Middle frontal gyrus (tissue), 1 donor: ENCODE measurements around the gene MACROD2.

ENCODE experiments used
- DNase-seq: peaks from one replicate; pipeline ENCODE4 v3.0.0-alpha.2; 2015; ENCODE audit warnings: low spot score; ENCODE audit errors: extremely low spot score

MACROD2 gene

DNA sequence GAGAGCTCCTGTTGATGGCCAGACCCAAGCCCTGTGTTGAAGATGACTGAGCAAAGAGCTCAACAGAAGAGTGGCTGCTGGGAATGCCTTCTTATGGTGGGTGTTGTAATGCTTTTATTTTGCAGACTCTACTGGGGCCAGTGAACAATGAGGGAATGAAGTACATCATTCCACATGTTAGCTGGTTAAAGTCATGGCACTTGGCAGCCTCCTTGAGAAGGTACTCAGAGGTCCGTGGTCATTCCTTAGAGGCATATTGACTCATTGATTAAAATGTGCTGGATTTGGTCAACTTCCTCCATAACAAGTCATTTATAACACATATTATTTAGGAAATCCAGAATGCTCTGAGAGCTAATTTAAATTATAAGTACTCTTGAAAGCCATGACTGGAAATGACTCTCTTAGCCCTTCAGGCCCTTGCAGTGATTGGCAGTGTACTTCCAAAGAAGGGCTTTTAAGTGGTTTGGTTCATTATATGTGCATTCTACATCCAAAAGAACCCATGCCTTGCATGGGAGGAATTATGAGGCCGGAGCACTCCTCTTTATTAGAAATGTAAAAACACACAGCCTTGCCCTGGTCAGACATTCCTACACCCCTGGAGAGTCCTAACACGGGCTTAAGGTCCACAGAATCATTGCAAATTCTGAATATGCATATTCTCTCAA, 1601.0 kb downstream of the MACROD2 start:
- DNase-seq, result no peak

DNA sequence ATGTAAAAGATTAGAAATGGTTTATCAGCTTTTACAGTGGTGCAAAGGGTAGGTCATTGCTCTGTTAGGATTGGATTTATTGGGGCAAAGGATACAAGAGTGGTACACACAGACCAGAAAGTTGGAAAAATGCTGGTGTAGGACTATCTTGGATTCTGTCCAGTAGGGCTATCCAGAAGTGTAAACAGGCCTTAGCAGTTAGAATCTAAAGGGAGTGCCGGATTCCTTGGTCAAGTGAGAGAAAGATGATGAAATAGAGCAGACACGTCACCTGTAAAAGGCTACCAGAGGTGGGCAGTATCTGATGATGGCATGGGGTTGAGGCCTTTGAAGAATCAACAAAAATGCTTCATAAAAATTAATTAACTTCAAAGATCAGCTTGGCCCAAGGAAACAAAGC, 1602.0 kb downstream of the MACROD2 start:
- DNase-seq, result no peak

DNA sequence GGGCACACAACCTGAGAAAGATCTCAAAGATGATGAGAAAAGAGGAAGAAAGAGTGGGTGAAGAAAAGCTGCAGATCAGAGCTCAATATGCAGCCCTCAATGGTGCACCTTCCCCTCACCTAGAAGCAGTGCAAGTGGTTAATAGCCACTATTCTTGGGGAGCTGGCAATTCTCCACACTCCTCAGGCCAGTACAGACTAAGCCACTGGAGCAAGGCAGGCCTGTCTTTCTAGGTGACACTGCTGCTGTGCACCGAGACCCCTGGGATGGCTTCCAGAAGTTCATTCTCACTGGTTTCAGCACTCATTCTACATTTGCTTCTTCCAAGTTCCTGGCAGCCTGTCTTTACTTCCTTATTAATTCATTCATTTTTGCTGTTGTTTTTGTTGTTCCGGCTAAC, 1604.6 kb downstream of the MACROD2 start:
- no peak for DNase-seq

DNA sequence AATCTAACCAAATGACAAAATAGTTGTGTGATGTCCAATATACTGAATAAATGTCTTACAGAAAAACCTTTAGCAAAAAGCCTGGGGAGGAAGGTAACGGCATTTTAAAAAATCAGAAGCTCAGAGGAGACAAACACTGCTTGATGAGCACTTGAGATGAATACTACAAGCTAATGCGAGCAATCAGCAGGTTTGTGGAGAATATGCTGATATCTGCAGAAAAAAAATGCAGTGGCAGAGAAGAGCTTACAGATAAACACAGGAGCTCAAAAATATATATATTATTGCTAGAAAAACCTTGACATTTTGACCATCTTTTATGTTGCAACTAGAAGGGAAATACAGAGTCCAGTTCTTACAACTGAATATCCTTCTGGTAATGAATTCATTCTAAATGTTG, 1605.2 kb downstream of the MACROD2 start:
- no peak for DNase-seq

DNA sequence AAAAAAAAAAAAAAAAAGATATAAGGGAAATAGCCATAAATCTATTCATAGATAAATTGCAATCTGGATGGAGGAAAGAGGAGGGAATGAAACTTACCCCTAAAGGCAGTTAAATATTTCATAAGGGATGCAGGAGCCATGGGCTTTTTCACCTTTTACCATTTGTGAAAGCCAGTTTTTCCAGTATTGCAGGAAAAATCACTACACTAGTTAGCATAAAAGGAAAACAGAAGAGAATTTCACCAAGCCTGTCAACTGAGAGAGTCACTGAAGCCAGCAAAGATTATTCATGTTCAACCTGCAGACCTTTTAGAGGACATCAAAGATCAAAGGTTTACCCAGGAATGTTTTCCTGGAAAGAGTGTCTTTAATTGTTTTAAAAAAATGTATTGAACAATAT, 1608.2 kb downstream of the MACROD2 start:
- no peak for DNase-seq

DNA sequence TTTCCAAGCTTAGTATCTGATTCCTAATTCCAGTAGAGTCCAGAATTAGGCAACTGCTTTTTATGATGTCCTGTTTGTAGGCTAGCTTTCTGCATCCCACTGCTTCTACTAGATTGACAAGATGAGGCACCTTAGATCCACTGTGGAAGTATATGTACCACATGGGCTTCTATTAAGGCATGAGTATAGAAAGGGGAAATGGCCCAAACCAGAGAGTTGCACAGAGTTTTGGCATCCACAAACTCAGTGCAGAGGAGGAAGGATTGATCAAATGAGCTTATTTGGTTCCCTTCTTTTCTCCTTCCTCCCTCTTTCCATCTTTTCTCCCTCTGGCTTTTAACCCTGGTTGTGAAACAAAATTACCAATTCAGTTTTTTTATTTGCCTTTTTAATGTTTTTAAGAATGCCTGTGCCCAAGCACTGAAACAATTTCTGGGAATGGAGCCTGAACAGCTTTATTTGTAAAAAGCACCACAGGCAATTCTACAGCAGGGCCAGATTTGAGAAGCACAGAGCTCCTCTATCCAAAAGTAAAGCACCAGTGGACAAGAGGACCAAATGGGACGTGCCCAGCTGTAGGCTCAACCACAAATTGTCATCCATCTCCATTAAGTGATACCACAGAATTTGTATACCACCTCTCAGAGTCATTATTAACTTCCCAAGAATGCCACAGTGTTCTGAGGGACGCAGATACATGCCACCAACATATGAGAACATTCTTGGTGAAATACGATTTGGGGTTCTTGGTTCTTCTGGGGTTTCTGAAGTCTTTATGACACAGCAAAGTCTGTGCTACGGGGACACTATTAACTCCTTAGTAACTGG, 1608.9 kb downstream of the MACROD2 start:
- no peak for DNase-seq

DNA sequence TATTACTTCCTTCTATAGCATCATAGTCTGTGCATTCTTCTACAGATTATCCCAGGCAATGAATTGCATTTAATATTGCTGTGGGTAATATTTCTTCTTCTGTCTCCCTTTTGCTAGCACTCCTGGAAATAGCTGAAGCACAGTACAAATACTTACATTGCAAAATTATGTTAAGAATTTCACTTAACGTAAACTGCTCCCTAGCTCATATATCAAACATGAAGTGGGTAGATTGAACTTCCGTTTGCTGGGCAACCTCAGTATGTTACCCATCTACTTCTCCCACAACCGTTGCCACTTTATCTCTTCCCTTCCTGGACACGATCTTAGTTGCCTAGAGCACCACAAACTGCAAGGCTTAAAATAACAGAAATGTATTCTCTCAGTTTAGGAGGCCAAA, 1614.6 kb downstream of the MACROD2 start:
- DNase-seq, result no peak

DNA sequence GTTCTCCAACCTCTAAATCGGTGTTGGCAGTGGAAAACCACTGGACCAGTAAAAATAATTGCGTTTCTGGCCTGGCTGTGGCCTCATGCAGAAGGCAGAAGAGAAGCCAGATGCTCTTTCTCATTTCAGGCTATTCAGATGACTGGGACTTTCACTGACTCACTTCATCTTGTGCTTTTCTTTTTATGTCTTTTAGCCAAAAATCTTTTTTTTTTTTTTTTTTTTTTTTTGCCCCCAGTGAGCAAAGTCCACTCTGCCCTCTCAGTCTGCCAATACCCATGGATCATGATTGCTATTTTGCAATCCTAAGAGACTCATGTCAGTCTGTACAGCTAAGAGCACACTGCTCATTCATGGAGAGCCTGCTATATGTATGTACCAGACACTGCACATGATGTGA, 1615.5 kb downstream of the MACROD2 start:
- DNase-seq, result no peak

DNA sequence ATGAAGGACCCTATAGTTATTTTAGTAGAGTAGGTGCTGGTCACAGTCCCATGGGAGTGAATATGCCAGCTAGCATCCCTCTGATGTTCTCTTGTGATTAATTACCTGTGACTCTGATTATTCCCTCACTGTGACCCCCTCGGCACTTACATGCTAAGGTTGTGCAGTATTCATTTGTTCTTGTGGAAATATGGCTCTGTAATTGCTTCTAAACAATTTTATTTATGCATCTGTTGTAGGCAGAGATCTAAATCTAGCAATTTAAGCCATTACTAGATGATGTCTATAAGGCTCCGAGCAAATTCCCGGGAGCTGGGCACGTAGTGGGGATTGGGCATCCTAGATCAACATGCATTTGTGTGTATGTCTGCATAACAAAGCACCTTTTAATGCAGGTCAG, 1616.2 kb downstream of the MACROD2 start:
- no peak for DNase-seq

DNA sequence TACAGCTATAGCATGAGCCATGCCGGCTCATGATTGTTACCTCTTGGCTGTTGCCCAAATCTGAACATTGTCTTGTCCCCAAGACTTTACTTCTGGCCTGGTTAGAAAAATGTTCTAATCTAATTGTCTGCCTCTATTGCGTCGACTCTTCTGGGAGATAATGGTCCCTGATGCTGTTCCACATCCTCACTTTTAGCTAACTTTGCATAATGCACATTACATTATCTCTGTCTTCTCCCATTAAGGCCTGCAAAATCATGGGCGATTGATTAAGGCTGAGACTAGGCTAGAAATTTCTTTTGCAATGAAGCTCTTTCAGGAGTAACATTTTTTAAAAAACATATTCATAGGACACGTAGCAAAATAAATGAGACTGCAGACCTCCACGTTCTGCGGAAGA, 1616.9 kb downstream of the MACROD2 start:
- no peak for DNase-seq

DNA sequence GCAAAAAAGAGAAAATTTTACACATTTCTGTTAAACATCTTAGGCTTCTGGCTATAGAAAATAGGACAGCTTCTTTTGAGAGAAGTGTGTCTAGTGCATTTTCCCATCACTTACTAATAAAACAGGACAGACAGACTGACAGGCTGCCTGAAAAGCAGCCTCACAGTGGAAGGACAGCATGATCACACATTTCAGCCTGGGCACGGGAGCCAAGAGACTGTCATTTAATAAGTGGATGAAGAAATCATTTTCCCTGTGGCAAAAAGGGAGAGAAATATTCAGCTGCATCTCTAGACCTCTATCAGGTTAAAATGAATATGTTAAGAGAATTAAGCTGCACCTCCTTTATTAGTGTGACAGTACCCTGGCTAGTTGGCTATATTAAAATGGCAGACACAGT, 1617.5 kb downstream of the MACROD2 start:
- no peak for DNase-seq

DNA sequence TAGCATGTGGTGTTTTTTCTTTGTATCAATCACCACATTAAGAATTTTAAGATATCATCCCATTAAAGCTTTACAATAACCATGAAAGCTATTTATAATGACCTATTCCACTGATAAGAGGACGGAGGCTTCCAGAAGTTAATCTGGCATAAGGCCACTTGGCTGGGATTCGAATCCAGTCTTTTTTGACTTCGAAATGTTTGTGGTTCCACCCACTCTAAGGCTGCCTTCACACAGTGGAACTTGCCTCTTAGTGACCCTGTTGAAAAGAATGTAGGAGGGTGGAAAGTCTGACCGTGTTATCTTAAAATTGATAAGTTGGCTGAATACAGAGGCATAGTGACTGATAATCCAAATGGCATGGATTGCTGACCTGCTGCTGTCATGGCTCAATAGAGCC, 1618.2 kb downstream of the MACROD2 start:
- no peak for DNase-seq

DNA sequence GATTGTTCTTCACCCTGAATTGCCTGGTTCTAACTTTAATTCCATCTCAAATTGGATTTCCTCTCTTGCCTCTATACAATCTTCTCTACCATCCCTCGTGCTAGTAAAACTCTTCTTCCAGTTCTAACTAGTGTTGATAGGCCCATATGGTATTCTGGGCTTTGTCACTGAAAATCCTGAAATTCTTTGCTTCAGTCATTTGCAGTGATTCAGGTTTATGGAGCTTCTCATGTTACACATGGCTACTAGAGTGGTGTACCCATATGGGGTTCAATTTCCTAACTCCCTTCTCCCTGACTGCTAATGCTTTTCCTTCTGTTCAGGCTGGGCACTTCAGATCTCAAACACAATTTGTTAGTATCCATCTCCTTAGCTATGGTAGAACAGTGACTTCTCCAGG, 1621.3 kb downstream of the MACROD2 start:
- no peak for DNase-seq

DNA sequence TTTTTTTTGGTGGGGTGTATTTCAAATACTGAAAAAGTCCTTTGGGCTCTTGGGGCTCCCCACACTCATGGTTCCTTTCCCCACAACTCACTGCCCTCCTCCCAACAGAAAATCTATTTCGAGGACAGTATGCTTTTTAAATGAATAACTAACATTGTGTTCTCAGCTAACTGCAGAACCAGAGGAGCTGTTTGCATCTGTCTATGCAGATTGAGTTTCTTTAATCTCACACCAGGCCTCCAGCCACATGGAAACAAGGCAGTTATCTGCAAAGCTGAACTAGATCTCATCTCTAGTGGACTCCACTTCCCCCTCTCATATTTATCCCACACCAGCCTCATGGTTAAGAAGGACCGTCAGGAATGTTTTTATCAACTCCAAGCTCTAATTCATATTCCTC, 1622.8 kb downstream of the MACROD2 start:
- no peak for DNase-seq

DNA sequence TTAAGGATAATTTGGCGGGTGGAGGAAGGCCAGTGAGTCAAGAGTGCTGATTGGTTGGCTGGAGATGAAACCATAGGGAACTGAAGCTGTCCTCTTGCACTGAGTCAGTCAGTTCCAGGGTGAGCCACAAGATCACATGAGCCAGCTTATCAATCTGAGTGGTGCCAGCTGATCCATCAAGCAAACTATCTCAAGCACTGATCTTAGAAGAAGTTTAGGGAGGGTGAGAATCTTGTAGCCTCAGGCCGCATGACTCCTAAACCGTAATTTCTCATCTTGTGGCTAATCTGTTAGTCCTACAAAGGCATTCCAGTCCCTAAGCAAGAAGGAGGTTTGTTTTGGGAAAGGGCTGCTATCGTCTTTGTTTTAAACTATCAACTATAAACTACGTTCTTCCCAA, 1623.6 kb downstream of the MACROD2 start:
- DNase-seq, result no peak

DNA sequence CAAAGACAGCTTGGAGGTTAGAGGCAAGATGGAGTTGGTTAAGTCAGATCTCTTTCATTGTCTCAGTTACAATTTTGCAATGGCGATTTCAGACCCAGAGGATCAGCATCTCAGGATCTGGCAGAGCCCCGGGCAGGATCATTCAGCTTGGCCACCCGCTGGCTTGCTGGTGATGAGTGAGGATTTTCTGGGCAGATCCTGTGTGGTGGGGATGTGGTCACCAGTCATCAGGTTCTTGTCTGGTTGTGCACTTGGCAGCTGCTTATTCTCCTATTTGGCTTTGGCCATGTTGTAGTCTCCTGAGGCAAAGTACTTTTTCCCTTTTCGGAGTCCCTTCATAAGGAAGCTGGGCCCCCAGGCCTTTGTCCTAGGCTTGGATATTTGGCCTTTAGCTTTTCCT, 1624.0 kb downstream of the MACROD2 start:
- DNase-seq, result no peak

DNA sequence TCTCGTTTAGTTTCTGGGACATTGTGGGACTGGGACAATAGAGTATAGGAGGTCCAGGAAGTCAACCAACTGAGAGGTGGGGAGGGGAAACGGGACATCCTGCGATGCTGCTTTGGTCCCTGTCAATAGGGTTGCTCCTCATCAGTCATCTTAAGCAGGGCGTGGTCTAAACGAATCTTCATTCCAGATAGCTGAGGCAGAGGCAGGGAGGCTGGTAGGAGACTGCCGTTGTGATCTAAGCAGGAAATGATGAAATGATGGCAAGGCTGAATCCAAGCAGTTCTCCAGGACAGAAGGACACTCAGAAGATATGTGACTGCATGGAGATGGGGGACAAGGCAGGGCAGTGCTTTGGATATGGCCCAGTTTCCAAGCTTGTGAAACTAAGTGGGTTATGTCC, 1624.5 kb downstream of the MACROD2 start:
- no peak for DNase-seq

DNA sequence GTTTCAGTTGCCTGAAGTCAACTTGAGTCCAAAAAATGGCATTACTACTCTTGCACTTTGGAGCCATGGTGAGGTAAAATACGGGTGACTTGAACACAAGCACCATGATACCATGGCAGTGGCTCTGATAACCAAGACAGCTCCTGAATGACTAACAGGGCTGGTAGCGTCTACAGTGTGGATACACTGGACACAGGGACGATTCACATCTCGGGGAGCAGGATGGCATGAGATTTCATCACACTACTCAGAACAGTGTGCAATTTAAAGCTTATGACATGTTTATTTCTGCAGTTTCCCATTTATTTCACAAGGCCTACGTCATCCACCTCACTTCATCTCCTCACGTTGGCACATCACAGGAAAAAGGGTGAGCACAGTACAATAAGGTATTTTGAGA, 1627.1 kb downstream of the MACROD2 start:
- no peak for DNase-seq

DNA sequence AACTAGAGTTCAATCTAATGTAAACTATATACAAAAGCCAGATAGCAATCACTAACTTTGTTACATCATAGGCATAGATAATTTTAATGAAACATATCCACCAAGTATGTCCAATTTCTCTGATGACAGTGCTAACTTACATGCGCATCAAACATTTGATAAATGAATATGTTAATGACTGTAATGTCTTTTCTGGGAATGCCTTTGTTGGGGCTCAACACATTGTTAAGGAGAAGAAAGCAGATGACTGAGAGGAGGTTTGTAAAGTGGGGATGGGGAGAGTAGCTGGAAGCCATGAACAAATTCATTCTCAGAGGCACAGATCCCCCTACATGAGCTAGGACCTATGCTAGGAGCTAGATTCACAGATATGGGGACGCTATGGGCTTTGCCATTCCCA, 1627.9 kb downstream of the MACROD2 start:
- DNase-seq, result no peak

DNA sequence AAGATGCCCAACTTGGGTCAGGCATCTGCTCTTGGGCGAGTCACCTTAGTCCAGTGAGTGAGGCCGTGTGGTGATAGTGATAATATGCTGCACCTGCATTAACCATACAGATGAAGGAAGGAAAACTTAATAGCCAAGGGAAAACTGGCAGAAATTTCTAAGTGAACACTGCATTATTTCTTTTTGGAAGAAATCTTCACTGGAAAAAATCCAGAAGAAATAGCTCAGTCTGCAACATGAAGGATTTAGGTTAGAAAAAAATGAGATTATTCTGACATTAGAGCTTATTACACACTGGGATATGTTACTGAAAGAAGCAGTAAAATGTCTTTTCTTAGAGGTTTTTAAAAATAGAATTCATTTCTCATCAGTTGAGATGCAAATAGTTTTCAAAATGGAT, 1630.7 kb downstream of the MACROD2 start:
- DNase-seq, result no peak

DNA sequence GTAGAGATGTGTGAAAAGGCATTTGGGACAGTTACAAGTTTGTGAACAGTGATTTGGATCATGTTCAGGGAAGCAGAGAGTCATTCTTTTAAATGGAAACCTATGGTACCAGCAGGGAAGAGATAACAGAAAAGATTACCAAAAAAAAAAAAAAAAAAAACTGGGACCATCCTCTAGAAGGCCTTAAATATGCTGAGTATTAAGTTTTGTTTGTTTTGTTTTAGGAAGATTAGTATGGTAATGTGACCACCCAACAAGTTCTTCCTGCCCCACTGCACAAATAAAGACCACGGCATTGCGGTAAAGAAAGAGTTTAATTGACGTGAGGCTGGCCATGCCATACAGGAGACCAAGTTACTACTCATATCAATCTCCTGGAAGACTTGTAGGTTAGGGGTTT, 1631.8 kb downstream of the MACROD2 start:
- DNase-seq, result no peak

DNA sequence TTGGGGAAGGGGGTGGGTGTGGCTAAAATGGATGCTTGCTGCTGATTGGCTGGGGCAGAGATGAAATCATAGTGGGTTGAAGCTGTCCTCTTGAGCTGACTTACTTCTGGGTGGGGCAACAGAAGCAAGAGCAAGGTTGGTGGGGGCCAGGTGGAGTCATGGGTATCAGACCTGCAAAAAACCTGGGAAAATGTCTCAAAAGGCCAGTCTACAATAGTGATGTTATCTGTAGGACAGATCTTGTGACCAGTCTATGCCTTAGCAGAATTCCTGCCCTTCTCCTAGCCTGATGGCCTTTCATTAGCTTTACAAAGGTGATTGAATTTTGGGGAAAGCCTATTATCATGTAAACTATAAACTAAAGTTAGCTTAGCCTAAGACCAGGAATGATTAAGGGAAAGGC, 1632.2 kb downstream of the MACROD2 start:
- no peak for DNase-seq

DNA sequence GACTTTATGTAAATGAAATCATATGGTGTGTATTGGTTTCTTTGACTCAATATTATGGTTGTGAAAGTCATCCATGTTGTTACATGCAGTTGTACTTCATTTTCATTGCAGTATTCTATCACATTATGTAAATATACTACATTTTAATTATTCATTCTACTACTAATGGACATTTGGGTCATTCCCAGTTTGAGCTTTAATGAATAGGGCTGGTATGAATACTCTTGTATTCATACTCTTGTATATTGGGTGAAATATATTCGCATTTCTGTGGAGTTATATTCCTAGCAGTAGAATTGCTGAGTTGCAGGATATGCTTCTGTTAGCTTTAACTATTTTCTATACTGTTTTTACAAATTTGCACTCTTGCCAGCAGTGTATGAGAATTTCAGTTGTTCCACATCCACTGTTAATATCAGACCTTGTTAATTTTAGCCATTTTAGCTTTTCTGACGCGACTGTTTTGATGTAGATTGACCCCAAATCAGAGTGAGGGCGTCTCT, 1633.6 kb downstream of the MACROD2 start:
- no peak for DNase-seq
